Endodermal cell (in vitro differentiated cells): ENCODE measurements around the gene PHLPP1. TPM values are rescaled to one million over a fixed set of nuclear protein-coding genes. Genes with fewer than 3 reads are reported as not detected.

Experiments used
- DNase-seq: peaks from one replicate; pipeline ENCODE4 v3.0.0-alpha.2; 2017
- H3K27ac ChIP-seq: 2 replicates; pipeline ENCODE4 v1.5.1; 2013; ENCODE audit warnings: mild to moderate bottlenecking, low read depth, low read length, moderate library complexity
- H3K27me3 ChIP-seq: 2 replicates; pipeline ENCODE4 v1.6.1; 2013; ENCODE audit warnings: mild to moderate bottlenecking, low read length, moderate library complexity; ENCODE audit not compliant: insufficient read depth, control insufficient read depth, poor library complexity, severe bottlenecking
- H3K36me3 ChIP-seq: 2 replicates; pipeline ENCODE4 v1.7.0; 2013; ENCODE audit warnings: mild to moderate bottlenecking, low read length, moderate library complexity; ENCODE audit not compliant: control insufficient read depth, insufficient read depth
- H3K4me1 ChIP-seq: one replicate; pipeline ENCODE4 v1.7.0; 2013; ENCODE audit warnings: low read length; ENCODE audit not compliant: control insufficient read depth, insufficient read depth
- H3K4me3 ChIP-seq: 2 replicates; pipeline ENCODE4 v1.5.1; 2013; ENCODE audit warnings: mild to moderate bottlenecking, low read length, moderate library complexity
- H3K9ac ChIP-seq: 2 replicates; pipeline ENCODE4 v1.6.1; 2013; ENCODE audit warnings: mild to moderate bottlenecking, low read length, moderate library complexity; ENCODE audit not compliant: poor library complexity, severe bottlenecking; ENCODE audit errors: extremely low read depth
- H3K9me3 ChIP-seq: 2 replicates; pipeline ENCODE4 v1.6.1; 2013; ENCODE audit warnings: mild to moderate bottlenecking, low read length, moderate library complexity; ENCODE audit not compliant: control insufficient read depth
- H3K27ac Mint-ChIP-seq: 2 replicates; pipeline ENCODE4 v1.8.0; 2020; ENCODE audit warnings: mixed read lengths
- H3K27me3 Mint-ChIP-seq: 2 replicates; pipeline ENCODE4 v1.8.0; 2021; ENCODE audit warnings: mild to moderate bottlenecking, mixed read lengths; ENCODE audit not compliant: insufficient read depth
- H3K36me3 Mint-ChIP-seq: 2 replicates; pipeline ENCODE4 v1.8.0; 2020; ENCODE audit warnings: low read depth, mixed read lengths
- H3K4me1 Mint-ChIP-seq: 2 replicates; pipeline ENCODE4 v1.8.0; 2020; ENCODE audit warnings: mixed read lengths
- H3K4me3 Mint-ChIP-seq: 2 replicates; pipeline ENCODE4 v1.8.0; 2020; ENCODE audit warnings: mild to moderate bottlenecking, moderate library complexity, mixed read lengths
- H3K9me3 Mint-ChIP-seq: 2 replicates; pipeline ENCODE4 v1.8.0; 2020; ENCODE audit warnings: mild to moderate bottlenecking, mixed read lengths
- WGBS, 2 experiments: methylation state at CpG; one replicate each; pipeline versions ENCODE4 v1.1.5 to v1.1.7; 2013; ENCODE audit warnings: missing lambda C conversion rate in 2 of 2, mixed read lengths in 1 of 2; ENCODE audit not compliant: insufficient coverage in 1 of 2, insufficient read length in 1 of 2; 5-methylcytosine and 5-hydroxymethylcytosine counted together
- total RNA-seq, 2 donors: library from RNA; stranded (reverse); fragmentation: NEBNext Ultra II Directional in 1 of 2; extraction: Animal tissue kit (Norgen Biotek cat#: 25700) in 1 of 2; gene quantifications; 2 replicates in 1 of 2; 3 replicates in 1 of 2; pipeline ENCODE4 v1.2.1, GENCODE V29; 2021
- TF ChIP-seq, protein P1 (sequence below): fragments of 200-600 bp; sonication (generic); conservative IDR thresholded peaks from 2 replicates; pipeline ENCODE4 v1.5.0; 2021; ENCODE audit warnings: antibody characterized with exemption, mild to moderate bottlenecking

The PHLPP1 gene
- total RNA-seq, 2 donors from 2014 or later, result 19.8 to 28.1 TPM

DNA sequence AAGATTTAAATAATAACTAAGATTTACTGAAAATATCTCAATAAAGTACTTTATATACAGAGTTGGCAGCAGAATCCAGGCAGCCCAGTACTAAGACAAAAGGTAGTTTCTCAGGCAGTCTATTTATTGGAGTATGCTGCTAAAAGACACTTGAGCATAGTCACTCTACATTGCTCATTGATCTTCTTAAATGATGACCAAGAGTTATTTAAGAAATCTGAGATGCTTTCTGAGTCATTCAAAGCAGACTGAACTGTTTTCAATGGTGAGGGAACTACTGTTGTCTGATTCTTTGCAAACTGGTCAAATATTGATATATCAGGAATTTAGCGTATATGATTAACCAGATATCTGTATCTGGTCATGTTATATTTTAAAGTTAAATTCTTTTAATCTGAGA, 133.6 kb downstream of the PHLPP1 start:
- Mint-ChIP-seq H3K4me3 (no peak overlapping the region), H3K36me3 (peaks cover 2% of the 10 kb centered on the region), H3K9me3 (no peaks in the 10 kb centered on the region), H3K27ac (no peak overlapping the region), H3K4me1 (peaks cover 19% of the 10 kb centered on the region), H3K27me3 (no peaks in the 10 kb centered on the region)
- WGBS, 2 experiments, result 100% methylated on average over 1 of the region's 1 CpG; no CpG with 5 or more reads in 1 of the 2 experiments
- H3K4me1 ChIP-seq, result peaks cover 5% of the 10 kb centered on the region
- H3K9me3 ChIP-seq, result no peaks in the 10 kb centered on the region
- H3K36me3 ChIP-seq, result no peaks in the 10 kb centered on the region
- TF ChIP-seq, protein P1, sequence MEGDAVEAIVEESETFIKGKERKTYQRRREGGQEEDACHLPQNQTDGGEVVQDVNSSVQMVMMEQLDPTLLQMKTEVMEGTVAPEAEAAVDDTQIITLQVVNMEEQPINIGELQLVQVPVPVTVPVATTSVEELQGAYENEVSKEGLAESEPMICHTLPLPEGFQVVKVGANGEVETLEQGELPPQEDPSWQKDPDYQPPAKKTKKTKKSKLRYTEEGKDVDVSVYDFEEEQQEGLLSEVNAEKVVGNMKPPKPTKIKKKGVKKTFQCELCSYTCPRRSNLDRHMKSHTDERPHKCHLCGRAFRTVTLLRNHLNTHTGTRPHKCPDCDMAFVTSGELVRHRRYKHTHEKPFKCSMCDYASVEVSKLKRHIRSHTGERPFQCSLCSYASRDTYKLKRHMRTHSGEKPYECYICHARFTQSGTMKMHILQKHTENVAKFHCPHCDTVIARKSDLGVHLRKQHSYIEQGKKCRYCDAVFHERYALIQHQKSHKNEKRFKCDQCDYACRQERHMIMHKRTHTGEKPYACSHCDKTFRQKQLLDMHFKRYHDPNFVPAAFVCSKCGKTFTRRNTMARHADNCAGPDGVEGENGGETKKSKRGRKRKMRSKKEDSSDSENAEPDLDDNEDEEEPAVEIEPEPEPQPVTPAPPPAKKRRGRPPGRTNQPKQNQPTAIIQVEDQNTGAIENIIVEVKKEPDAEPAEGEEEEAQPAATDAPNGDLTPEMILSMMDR, result no peak
- H3K27me3 ChIP-seq, result no peaks in the 10 kb centered on the region
- no peak overlapping the region for H3K27ac ChIP-seq
- no peak for DNase-seq
- H3K9ac ChIP-seq, result no peak overlapping the region
- no peak overlapping the region for H3K4me3 ChIP-seq

DNA sequence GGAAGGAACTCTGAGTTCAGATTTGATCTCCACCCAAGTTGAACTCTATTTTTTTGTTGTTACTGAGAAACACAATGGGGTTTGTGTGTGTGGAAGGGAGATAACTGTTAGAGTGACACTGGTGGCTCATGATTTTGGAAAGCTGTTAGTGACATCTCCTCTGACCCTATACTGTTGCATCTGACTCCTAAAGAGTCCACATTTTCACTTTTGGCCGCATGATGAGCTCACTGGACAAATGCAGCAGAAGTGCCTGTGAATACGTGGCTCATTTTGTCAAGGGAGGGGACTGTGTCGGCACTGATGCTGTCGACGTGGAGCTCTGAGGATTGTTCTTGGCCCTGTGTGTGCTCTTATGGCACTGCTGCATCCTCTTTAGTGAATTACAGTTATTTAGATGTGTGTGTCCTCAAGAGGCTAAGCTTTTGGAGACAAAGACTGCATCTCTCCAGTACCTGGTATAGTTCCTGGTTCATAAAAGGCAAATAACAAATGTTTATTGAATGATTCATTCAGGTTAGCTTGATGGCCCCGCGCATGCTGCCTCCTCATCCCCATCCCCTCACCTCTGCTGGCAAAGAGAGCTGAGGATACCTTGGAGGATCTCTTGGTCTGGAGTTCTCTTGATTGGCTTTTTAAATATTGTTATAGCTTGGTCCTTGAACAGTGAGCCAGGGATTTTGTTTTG, 135.4 kb downstream of the PHLPP1 start:
- no peak overlapping the region for H3K4me3 ChIP-seq
- H3K9ac ChIP-seq, result no peak overlapping the region
- no peaks in the 10 kb centered on the region for H3K27me3 Mint-ChIP-seq
- no peak overlapping the region for H3K27ac Mint-ChIP-seq
- H3K9me3 ChIP-seq, result no peaks in the 10 kb centered on the region
- no peak overlapping the region for H3K27ac ChIP-seq
- no peaks in the 10 kb centered on the region for H3K27me3 ChIP-seq
- H3K36me3 ChIP-seq, result no peaks in the 10 kb centered on the region
- no peaks in the 10 kb centered on the region for H3K4me1 ChIP-seq
- peaks cover 10% of the 10 kb centered on the region for H3K4me1 Mint-ChIP-seq
- H3K36me3 Mint-ChIP-seq, result peaks cover 2% of the 10 kb centered on the region
- TF ChIP-seq, protein P1, result no peak
- H3K4me3 Mint-ChIP-seq, result no peak overlapping the region
- WGBS, 2 experiments, result 85 to 92% methylated on average over 4 to 7 of the region's 7 CpGs
- no peak for DNase-seq
- no peaks in the 10 kb centered on the region for H3K9me3 Mint-ChIP-seq

DNA sequence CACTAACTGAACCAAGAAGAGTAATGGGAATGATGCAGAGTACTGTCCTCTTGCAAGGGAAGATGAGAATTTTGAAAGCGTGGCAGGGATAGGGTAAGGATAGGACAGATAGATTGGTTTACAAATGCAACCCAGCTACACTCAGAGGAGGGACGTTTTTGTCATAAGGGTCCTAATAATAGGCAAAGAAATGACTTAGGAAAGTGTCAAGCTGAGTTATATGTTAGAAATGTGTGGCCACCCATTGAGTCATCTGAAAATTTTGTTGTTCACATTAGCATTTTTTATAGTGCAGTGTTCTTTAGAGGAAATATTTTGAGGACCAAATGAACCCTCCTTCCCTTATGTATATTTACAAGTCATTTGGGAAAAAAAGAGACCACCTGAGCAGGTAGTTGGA, 137.5 kb downstream of the PHLPP1 start:
- TF ChIP-seq, protein P1, result no peak
- H3K27ac Mint-ChIP-seq, result no peak overlapping the region
- no peak overlapping the region for H3K4me3 ChIP-seq

More for the DNA sequence above, 137.5 kb downstream of the PHLPP1 start:
- 87 to 89% methylated on average over 2 of the region's 2 CpGs for WGBS, 2 experiments
- H3K9me3 ChIP-seq, result no peaks in the 10 kb centered on the region
- H3K36me3 ChIP-seq, result no peaks in the 10 kb centered on the region
- peaks cover 2% of the 10 kb centered on the region for H3K36me3 Mint-ChIP-seq
- no peaks in the 10 kb centered on the region for H3K9me3 Mint-ChIP-seq
- no peak for DNase-seq
- H3K27me3 ChIP-seq, result no peaks in the 10 kb centered on the region
- H3K9ac ChIP-seq, result no peak overlapping the region
- H3K27ac ChIP-seq, result no peak overlapping the region
- no peak overlapping the region for H3K4me3 Mint-ChIP-seq
- no peaks in the 10 kb centered on the region for H3K4me1 ChIP-seq
- peaks cover 6% of the 10 kb centered on the region for H3K4me1 Mint-ChIP-seq
- H3K27me3 Mint-ChIP-seq, result no peaks in the 10 kb centered on the region
